GM23338 (cell line): Measurements from ENCODE around the gene IQCK. TPM values are rescaled to one million over a fixed set of nuclear protein-coding genes. Genes with fewer than 3 reads are reported as not detected.

Experiments
- ATAC-seq: fragments of 200-7000 bp; cut with Tn5 transposase; 3 replicates; pipeline ENCODE4 v1.9.1; 2020
- DNase-seq: peaks from one replicate; pipeline ENCODE4 v3.0.0-alpha.2; 2015; ENCODE audit warnings: low spot score
- H2AFZ ChIP-seq: fragments of 200-600 bp; sonication (generic); 2 replicates; pipeline ENCODE4 v1.8.0; 2016; ENCODE audit warnings: antibody characterized with exemption, mild to moderate bottlenecking, moderate library complexity
- H3F3A ChIP-seq: fragments of 200-600 bp; sonication (generic); replicated peaks from 2 replicates; pipeline ENCODE4 v1.8.0; 2017; ENCODE audit warnings: antibody characterized with exemption, mixed run types, low read depth
- H3K27ac ChIP-seq: fragments of 200-600 bp; sonication (generic); 2 replicates; pipeline ENCODE4 v1.6.1; 2016; ENCODE audit warnings: low read depth
- H3K27me3 ChIP-seq: fragments of 200-600 bp; sonication (generic); 2 replicates; pipeline ENCODE4 v1.8.0; 2016; ENCODE audit warnings: mild to moderate bottlenecking, mixed run types, moderate library complexity; ENCODE audit not compliant: insufficient read depth
- H3K36me3 ChIP-seq: fragments of 200-600 bp; sonication (generic); 2 replicates; pipeline ENCODE4 v1.8.0; 2016; ENCODE audit warnings: mild to moderate bottlenecking; ENCODE audit not compliant: insufficient read depth
- H3K4me1 ChIP-seq: fragments of 200-600 bp; sonication (generic); 2 replicates; pipeline ENCODE4 v1.8.0; 2016; ENCODE audit warnings: mild to moderate bottlenecking, moderate library complexity; ENCODE audit not compliant: insufficient read depth
- H3K4me2 ChIP-seq: fragments of 200-600 bp; sonication (generic); 2 replicates; pipeline ENCODE4 v1.7.1; 2017; ENCODE audit warnings: mixed run types
- H3K4me3 ChIP-seq: fragments of 200-600 bp; sonication (generic); 2 replicates; pipeline ENCODE4 v1.6.1; 2016; ENCODE audit warnings: mixed run types
- H3K79me2 ChIP-seq: fragments of 200-600 bp; sonication (generic); replicated peaks from 2 replicates; pipeline ENCODE4 v1.8.0; 2017; ENCODE audit warnings: mild to moderate bottlenecking; ENCODE audit not compliant: insufficient read depth
- H3K9me2 ChIP-seq: fragments of 200-600 bp; sonication (generic); 2 replicates; pipeline ENCODE4 v1.8.0; 2017; ENCODE audit not compliant: insufficient read depth
- H4K20me1 ChIP-seq: fragments of 200-600 bp; sonication (generic); replicated peaks from 2 replicates; pipeline ENCODE4 v1.8.0; 2017; ENCODE audit warnings: mild to moderate bottlenecking; ENCODE audit not compliant: insufficient read depth
- H3K27ac Mint-ChIP-seq: 2 replicates; pipeline ENCODE4 v1.8.0; 2020; ENCODE audit warnings: inconsistent platforms, mild to moderate bottlenecking, moderate library complexity, mixed read lengths
- H3K27me3 Mint-ChIP-seq: 3 replicates; pipeline ENCODE4 v1.8.0; 2022; ENCODE audit warnings: low read depth, mild to moderate bottlenecking, moderate library complexity, mixed read lengths, inconsistent platforms; ENCODE audit not compliant: insufficient read depth, poor library complexity
- H3K36me3 Mint-ChIP-seq: 3 replicates; pipeline ENCODE4 v1.8.0; 2021; ENCODE audit warnings: low read depth, mild to moderate bottlenecking, inconsistent platforms, moderate library complexity, mixed read lengths
- H3K4me1 Mint-ChIP-seq: 3 replicates; pipeline ENCODE4 v1.8.0; 2020; ENCODE audit warnings: mild to moderate bottlenecking, inconsistent platforms, mixed read lengths
- H3K4me3 Mint-ChIP-seq: 3 replicates; pipeline ENCODE4 v1.8.0; 2021; ENCODE audit warnings: moderate library complexity, mild to moderate bottlenecking, inconsistent platforms, mixed read lengths
- H3K9me3 Mint-ChIP-seq: 3 replicates; pipeline ENCODE4 v1.8.0; 2020; ENCODE audit warnings: moderate library complexity, mild to moderate bottlenecking, inconsistent platforms, mixed read lengths
- CTCF ChIP-seq, 2 experiments: fragments of 200-600 bp in 1 of 2; sonication (generic) in 1 of 2; conservative IDR thresholded peaks; 2 replicates each; pipeline versions ENCODE4 v1.5.1 to v1.6.1; 2016 to 2017; ENCODE audit warnings: antibody characterized with exemption in 2 of 2, low read depth in 2 of 2, mild to moderate bottlenecking in 2 of 2, moderate library complexity in 1 of 2
- ETS1 ChIP-seq: IDR thresholded peaks from 2 replicates; pipeline ENCODE4 v1.6.1; 2016; ENCODE audit warnings: antibody characterized with exemption
- EZH2 ChIP-seq: fragments of 200-600 bp; sonication (generic); IDR thresholded peaks from one replicate; pipeline ENCODE4 v1.8.0; 2017; ENCODE audit warnings: antibody characterized with exemption, mild to moderate bottlenecking, low read depth; ENCODE audit not compliant: unreplicated experiment
- EZH2phosphoT487 ChIP-seq: fragments of 200-600 bp; sonication (generic); IDR thresholded peaks from one replicate; pipeline ENCODE4 v1.8.1; 2018; ENCODE audit warnings: antibody characterized with exemption; ENCODE audit not compliant: unreplicated experiment
- JUNB ChIP-seq: IDR thresholded peaks from one replicate; pipeline ENCODE4 v1.6.1; 2016; ENCODE audit warnings: antibody characterized with exemption; ENCODE audit not compliant: unreplicated experiment
- NANOG ChIP-seq: IDR thresholded peaks from 2 replicates; pipeline ENCODE4 v1.6.1; 2016; ENCODE audit warnings: antibody characterized with exemption, borderline replicate concordance
- STAT1 ChIP-seq: IDR thresholded peaks from one replicate; pipeline ENCODE4 v1.6.1; 2016; ENCODE audit warnings: antibody characterized with exemption; ENCODE audit not compliant: unreplicated experiment
- ZNF114 ChIP-seq: fragments of 250-450 bp; sonication (Bioruptor Pico); IDR thresholded peaks from 2 replicates; pipeline ENCODE4 v1.5.0; 2020; ENCODE audit warnings: mild to moderate bottlenecking, moderate library complexity
- ZNF331 ChIP-seq: fragments of 250-450 bp; sonication (Bioruptor Pico); IDR thresholded peaks from 2 replicates; pipeline ENCODE4 v1.5.0; 2020; ENCODE audit warnings: low read depth, mild to moderate bottlenecking, moderate library complexity
- polyA plus RNA-seq: library from polyadenylated mRNA; unstranded; fragments of >200 nt; fragmentation: Nextera tagmentation; extraction: Ambion mirVana; gene quantifications from 2 replicates; pipeline ENCODE4 v1.2.1, GENCODE V29; 2016
- total RNA-seq: library from RNA; depleted of rRNA; stranded (reverse); fragments of >200 nt; shearing (Covaris generic); gene quantifications from 2 replicates; pipeline ENCODE4 v1.2.3, GENCODE V29; 2014
- TF ChIP-seq, protein P1 (sequence below): fragments of 250-450 bp; sonication (Bioruptor Pico); IDR thresholded peaks from 2 replicates; pipeline ENCODE4 v1.5.0; 2020; ENCODE audit warnings: mild to moderate bottlenecking, moderate library complexity

Gene IQCK
- total and polyA plus RNA-seq, 2 experiments from 2014 or later = 7.6 to 10.0 TPM

- peaks cover 6% of the 10 kb centered on the region; the same call in 1 of the 3 replicates for H3K9me3 Mint-ChIP-seq
- Histone ChIP-seq H3K27me3 (no peaks in the 10 kb centered on the region), H3K4me2 (no peak overlapping the region), H3K4me3 (no peak overlapping the region), H3K9me2 (no peaks in the 10 kb centered on the region), H3K36me3 (peaks cover 52% of the 10 kb centered on the region), H3K4me1 (peaks cover 12% of the 10 kb centered on the region; the same call in 1 of the 2 replicates), H4K20me1 (peaks cover 51% of the 10 kb centered on the region), H3F3A (0 out of 2 replicates have a peak, but pooled peaks cover 7% of the 10 kb centered on the region), H3K27ac (no peak overlapping the region), H2AFZ (no peak overlapping the region), H3K79me2 (peaks cover 51% of the 10 kb centered on the region)
- H3K27me3 Mint-ChIP-seq = peaks cover 8% of the 10 kb centered on the region
- H3K4me3 Mint-ChIP-seq = no peak overlapping the region
- H3K4me1 Mint-ChIP-seq = peaks cover 21% of the 10 kb centered on the region
- H3K36me3 Mint-ChIP-seq = peaks cover 99% of the 10 kb centered on the region
- no peak overlapping the region for H3K27ac Mint-ChIP-seq
- no peak for DNase-seq
- TF ChIP-seq ZNF331 (CRISPR knock-in tag) (no peak), EZH2phosphoT487 (no peak), ETS1 (no peak), STAT1 (no peak), NANOG (no peak), JUNB (no peak), CTCF (conservative IDR thresholded peaks at IDR 0.05; ENCODE audit: low read depth in 2 of 2) (no peak), ZNF114 (CRISPR knock-in tag) (no peak), EZH2 (no peak)
- TF ChIP-seq, protein P1, sequence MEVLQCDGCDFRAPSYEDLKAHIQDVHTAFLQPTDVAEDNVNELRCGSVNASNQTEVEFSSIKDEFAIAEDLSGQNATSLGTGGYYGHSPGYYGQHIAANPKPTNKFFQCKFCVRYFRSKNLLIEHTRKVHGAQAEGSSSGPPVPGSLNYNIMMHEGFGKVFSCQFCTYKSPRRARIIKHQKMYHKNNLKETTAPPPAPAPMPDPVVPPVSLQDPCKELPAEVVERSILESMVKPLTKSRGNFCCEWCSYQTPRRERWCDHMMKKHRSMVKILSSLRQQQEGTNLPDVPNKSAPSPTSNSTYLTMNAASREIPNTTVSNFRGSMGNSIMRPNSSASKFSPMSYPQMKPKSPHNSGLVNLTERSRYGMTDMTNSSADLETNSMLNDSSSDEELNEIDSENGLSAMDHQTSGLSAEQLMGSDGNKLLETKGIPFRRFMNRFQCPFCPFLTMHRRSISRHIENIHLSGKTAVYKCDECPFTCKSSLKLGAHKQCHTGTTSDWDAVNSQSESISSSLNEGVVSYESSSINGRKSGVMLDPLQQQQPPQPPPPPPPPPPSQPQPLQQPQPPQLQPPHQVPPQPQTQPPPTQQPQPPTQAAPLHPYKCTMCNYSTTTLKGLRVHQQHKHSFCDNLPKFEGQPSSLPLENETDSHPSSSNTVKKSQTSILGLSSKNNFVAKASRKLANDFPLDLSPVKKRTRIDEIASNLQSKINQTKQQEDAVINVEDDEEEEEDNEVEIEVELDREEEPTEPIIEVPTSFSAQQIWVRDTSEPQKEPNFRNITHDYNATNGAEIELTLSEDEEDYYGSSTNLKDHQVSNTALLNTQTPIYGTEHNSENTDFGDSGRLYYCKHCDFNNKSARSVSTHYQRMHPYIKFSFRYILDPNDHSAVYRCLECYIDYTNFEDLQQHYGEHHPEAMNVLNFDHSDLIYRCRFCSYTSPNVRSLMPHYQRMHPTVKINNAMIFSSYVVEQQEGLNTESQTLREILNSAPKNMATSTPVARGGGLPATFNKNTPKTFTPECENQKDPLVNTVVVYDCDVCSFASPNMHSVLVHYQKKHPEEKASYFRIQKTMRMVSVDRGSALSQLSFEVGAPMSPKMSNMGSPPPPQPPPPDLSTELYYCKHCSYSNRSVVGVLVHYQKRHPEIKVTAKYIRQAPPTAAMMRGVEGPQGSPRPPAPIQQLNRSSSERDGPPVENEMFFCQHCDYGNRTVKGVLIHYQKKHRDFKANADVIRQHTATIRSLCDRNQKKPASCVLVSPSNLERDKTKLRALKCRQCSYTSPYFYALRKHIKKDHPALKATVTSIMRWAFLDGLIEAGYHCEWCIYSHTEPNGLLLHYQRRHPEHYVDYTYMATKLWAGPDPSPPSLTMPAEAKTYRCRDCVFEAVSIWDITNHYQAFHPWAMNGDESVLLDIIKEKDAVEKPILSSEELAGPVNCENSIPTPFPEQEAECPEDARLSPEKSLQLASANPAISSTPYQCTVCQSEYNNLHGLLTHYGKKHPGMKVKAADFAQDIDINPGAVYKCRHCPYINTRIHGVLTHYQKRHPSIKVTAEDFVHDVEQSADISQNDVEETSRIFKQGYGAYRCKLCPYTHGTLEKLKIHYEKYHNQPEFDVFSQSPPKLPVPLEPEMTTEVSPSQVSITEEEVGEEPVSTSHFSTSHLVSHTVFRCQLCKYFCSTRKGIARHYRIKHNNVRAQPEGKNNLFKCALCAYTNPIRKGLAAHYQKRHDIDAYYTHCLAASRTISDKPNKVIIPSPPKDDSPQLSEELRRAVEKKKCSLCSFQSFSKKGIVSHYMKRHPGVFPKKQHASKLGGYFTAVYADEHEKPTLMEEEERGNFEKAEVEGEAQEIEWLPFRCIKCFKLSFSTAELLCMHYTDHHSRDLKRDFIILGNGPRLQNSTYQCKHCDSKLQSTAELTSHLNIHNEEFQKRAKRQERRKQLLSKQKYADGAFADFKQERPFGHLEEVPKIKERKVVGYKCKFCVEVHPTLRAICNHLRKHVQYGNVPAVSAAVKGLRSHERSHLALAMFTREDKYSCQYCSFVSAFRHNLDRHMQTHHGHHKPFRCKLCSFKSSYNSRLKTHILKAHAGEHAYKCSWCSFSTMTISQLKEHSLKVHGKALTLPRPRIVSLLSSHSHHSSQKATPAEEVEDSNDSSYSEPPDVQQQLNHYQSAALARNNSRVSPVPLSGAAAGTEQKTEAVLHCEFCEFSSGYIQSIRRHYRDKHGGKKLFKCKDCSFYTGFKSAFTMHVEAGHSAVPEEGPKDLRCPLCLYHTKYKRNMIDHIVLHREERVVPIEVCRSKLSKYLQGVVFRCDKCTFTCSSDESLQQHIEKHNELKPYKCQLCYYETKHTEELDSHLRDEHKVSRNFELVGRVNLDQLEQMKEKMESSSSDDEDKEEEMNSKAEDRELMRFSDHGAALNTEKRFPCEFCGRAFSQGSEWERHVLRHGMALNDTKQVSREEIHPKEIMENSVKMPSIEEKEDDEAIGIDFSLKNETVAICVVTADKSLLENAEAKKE (CRISPR knock-in tag) = no peak
- ATAC-seq = no peak
These were observed 13.5 kb upstream of the IQCK start for GRCh38 chr16:19704321-19705145.
